SK-N-MC (cell line): ENCODE data around the gene FKBP8.

Experiments
- EZH2 ChIP-seq: fragments of 200-600 bp; sonication (generic); IDR thresholded peaks from one replicate; pipeline ENCODE4 v1.6.1; 2017; ENCODE audit warnings: antibody characterized with exemption
- POLR2AphosphoS5 ChIP-seq: IDR thresholded peaks from 2 replicates; pipeline ENCODE4 v1.6.1; 2012; ENCODE audit warnings: mild to moderate bottlenecking, low read depth, low read length, borderline replicate concordance

DNA sequence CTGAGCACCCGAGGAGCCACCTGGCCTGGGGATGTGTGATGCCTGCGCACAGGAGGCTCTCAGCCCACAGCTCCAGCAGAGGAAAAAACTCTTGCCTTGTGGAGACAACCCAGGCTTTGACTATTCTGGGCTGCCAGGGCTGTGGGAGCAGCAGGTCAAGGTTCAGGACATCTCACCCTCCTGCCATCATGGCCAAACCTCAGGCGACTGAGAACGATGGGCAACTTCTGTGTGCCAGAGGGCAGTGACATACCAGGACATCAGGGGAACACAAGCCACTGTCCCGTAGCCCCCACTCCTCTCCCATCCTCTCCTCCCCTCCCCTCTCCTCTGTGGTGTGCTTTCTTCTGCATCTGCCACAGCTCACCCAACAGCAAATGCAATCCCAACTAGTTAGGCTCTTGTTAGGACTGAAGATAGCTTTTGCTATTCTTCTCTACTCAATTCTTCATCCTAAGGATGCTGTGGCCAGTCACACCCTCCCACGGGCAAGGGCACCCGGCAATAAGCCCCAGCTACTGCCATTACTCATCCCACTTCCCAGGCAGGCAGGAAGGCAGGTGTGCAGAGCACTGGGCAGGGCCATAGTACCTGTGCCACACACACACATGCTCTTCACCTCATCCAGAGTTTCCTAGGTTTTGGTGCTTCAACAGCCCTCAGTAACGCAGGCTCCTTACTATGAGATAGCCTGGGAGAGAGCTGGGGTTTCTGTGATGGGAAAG is 38.3 kb downstream of the FKBP8 start:
- TF ChIP-seq POLR2AphosphoS5 (no peak), EZH2 (no peak)
